GM12878 (cell line): Measurements from ENCODE around the gene ELF2. TPM values are rescaled to one million over a fixed set of nuclear protein-coding genes. Genes with fewer than 3 reads are reported as not detected.
A peak's percentile ranks its signal among the peaks of the same experiment; 100 is the strongest.

Experiments used
- CBFB ChIP-seq: IDR thresholded peaks from 2 replicates; pipeline ENCODE4 v1.6.1; 2016; ENCODE audit warnings: antibody characterized with exemption, low read depth
- CHD2 ChIP-seq: IDR thresholded peaks from 2 replicates; pipeline ENCODE4 v1.6.1; 2011; ENCODE audit warnings: low read depth, low read length, improper control_type of control experiment, borderline replicate concordance
- DPF2 ChIP-seq: fragments of 450-650 bp; IDR thresholded peaks from 2 replicates; pipeline ENCODE4 v1.6.1; 2017; ENCODE audit warnings: mild to moderate bottlenecking
- ESRRA ChIP-seq: IDR thresholded peaks from 2 replicates; pipeline ENCODE4 v1.6.1; 2012; ENCODE audit warnings: mild to moderate bottlenecking, low read length, improper control_type of control experiment
- FOXK2 ChIP-seq: fragments of 450-650 bp; IDR thresholded peaks from 2 replicates; pipeline ENCODE4 v1.6.1; 2017; ENCODE audit warnings: mild to moderate bottlenecking, moderate library complexity
- KLF5 ChIP-seq: fragments of 450-650 bp; IDR thresholded peaks from 2 replicates; pipeline ENCODE4 v1.6.1; 2014; ENCODE audit warnings: mild to moderate bottlenecking; ENCODE audit not compliant: partially characterized antibody
- NBN ChIP-seq: fragments of 450-650 bp; IDR thresholded peaks from 2 replicates; pipeline ENCODE4 v1.6.1; 2016
- NR2F1 ChIP-seq: fragments of 450-650 bp; conservative IDR thresholded peaks from 2 replicates; pipeline ENCODE4 v1.6.1; 2017; ENCODE audit warnings: mild to moderate bottlenecking
- PML ChIP-seq: IDR thresholded peaks from 2 replicates; pipeline ENCODE4 v1.6.1; 2012; ENCODE audit warnings: low read length, inconsistent platforms
- RB1 ChIP-seq: fragments of 450-650 bp; formaldehyde crosslinking; IDR thresholded peaks from 2 replicates; pipeline ENCODE4 v1.6.1; 2017; ENCODE audit warnings: mild to moderate bottlenecking, borderline replicate concordance
- RCOR1 ChIP-seq: conservative IDR thresholded peaks from 2 replicates; pipeline ENCODE4 v1.6.1; 2012; ENCODE audit warnings: low read depth, low read length, improper control_type of control experiment
- SREBF2 ChIP-seq: IDR thresholded peaks from 2 replicates; pipeline ENCODE4 v1.6.1; 2012; ENCODE audit warnings: mild to moderate bottlenecking, low read length
- SUZ12 ChIP-seq: fragments of 200-600 bp; sonication (generic); IDR thresholded peaks from one replicate; pipeline ENCODE4 v1.6.1; 2018; ENCODE audit warnings: antibody characterized with exemption, mild to moderate bottlenecking; ENCODE audit not compliant: unreplicated experiment
- TAF1 ChIP-seq: IDR thresholded peaks from 2 replicates; pipeline ENCODE4 v1.6.1; 2011; ENCODE audit warnings: mild to moderate bottlenecking, low read depth, low read length, borderline replicate concordance
- ZBED1 ChIP-seq: IDR thresholded peaks from 2 replicates; pipeline ENCODE4 v1.6.1; 2016; ENCODE audit warnings: borderline replicate concordance
- polyA plus RNA-seq, 11 experiments: library from polyadenylated mRNA; depleted of rRNA in 4 of 11; unstranded in 6 of 11; stranded (reverse) in 5 of 11; fragments of >200 nt; fragmentation: Nextera tagmentation in 4 of 11; fragmentation: Illumina TruSeq in 1 of 11; extraction: Ambion mirVana in 4 of 11; extraction: Trizol in 1 of 11; gene quantifications; 1 replicate in 1 of 11; 2 replicates in 10 of 11; pipeline versions ENCODE4 v1.2.1 to v1.2.3, GENCODE V29; 2011 to 2016; ENCODE audit warnings: inconsistent platforms in 2 of 11, missing spikeins in 2 of 11, low read depth in 1 of 11
- total RNA-seq, 4 experiments: library from RNA; depleted of rRNA in 3 of 4; stranded (reverse); fragments of >200 nt in 3 of 4; fragmentation: Illumina TruSeq in 1 of 4; extraction: Trizol in 1 of 4; gene quantifications; 2 replicates each; pipeline versions ENCODE4 v1.2.1 to v1.2.3, GENCODE V29; 2013 to 2021
- TF ChIP-seq, protein P1 (sequence below): IDR thresholded peaks from 2 replicates; pipeline ENCODE4 v1.6.1; 2011; ENCODE audit warnings: low read depth, low read length, improper control_type of control experiment, borderline replicate concordance
- TF ChIP-seq, protein P2 (sequence below): fragments of 450-650 bp; IDR thresholded peaks from 2 replicates; pipeline ENCODE4 v1.6.1; 2014; ENCODE audit warnings: mild to moderate bottlenecking
- TF ChIP-seq, protein P3 (sequence below): fragments of 450-650 bp; conservative IDR thresholded peaks from 2 replicates; pipeline ENCODE4 v1.6.1; 2017; ENCODE audit warnings: mild to moderate bottlenecking, moderate library complexity
- TF ChIP-seq, protein P4 (sequence below): fragments of 450-650 bp; formaldehyde crosslinking; IDR thresholded peaks from 2 replicates; pipeline ENCODE4 v1.4.0; 2022; ENCODE audit warnings: mild to moderate bottlenecking, moderate library complexity
- TF ChIP-seq, protein P5 (sequence below): fragments of 450-650 bp; IDR thresholded peaks from 2 replicates; pipeline ENCODE4 v1.6.1; 2017; ENCODE audit warnings: antibody characterized with exemption, mild to moderate bottlenecking, moderate library complexity

The ELF2 gene
- total and polyA plus RNA-seq, 10 of the 15 experiments (the other 5 are each of a cell fraction or from before 2014, with no cell fraction given) = 10.5 to 30.1 (median 20.5) TPM

DNA sequence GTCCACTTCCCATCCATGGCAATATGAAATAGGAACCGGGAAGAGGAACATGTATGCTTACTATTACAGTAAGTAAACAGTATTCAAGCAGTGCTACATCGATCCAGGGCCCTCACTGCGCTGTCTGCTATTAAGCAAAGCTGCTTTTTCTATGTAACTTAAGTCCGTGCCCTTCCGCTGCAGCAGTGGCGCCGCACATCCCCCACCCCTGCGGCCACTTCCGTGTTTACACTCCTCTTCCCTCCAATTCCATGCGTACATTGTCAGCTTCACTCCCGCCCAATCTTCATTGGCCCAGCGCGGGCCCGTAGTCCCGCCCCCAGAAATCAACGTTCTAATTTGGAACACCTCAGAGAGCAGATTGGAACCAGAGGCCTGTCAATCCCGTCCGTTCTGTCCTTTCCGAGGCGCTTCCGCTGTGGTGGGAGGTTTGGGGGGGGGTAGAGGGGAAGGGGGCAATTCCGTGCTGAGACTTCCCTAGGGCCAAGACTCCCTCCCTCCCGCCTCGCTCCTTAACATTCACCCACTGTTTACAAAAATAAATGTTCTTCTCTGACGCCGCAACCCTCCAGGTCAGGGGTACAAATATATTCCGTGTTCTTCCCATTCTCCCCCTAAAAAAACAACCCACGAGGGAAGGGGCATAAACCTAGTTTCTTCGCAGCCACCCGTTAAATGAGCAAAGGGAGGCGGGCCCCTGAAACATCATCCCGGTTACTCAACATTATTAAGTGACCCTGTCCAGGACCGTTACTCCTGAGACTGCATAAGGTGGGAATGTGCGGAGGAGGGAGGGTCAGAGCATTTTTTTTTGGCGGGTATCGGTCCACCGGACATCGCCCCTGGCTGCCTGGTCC lies 94.0 kb downstream of the ELF2 start (continued):
- peak; percentile 68; the same call in 1 of the 2 replicates for TF ChIP-seq DPF2
- peak; percentile 87; the same call in 1 of the 2 replicates for TF ChIP-seq ZBED1
- TF ChIP-seq, protein P1, sequence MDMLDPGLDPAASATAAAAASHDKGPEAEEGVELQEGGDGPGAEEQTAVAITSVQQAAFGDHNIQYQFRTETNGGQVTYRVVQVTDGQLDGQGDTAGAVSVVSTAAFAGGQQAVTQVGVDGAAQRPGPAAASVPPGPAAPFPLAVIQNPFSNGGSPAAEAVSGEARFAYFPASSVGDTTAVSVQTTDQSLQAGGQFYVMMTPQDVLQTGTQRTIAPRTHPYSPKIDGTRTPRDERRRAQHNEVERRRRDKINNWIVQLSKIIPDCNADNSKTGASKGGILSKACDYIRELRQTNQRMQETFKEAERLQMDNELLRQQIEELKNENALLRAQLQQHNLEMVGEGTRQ = no peak
- peak; percentile 32 for TF ChIP-seq KLF5
- TF ChIP-seq, protein P2, sequence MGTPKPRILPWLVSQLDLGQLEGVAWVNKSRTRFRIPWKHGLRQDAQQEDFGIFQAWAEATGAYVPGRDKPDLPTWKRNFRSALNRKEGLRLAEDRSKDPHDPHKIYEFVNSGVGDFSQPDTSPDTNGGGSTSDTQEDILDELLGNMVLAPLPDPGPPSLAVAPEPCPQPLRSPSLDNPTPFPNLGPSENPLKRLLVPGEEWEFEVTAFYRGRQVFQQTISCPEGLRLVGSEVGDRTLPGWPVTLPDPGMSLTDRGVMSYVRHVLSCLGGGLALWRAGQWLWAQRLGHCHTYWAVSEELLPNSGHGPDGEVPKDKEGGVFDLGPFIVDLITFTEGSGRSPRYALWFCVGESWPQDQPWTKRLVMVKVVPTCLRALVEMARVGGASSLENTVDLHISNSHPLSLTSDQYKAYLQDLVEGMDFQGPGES = peak; percentile 82
- TF ChIP-seq, protein P3, sequence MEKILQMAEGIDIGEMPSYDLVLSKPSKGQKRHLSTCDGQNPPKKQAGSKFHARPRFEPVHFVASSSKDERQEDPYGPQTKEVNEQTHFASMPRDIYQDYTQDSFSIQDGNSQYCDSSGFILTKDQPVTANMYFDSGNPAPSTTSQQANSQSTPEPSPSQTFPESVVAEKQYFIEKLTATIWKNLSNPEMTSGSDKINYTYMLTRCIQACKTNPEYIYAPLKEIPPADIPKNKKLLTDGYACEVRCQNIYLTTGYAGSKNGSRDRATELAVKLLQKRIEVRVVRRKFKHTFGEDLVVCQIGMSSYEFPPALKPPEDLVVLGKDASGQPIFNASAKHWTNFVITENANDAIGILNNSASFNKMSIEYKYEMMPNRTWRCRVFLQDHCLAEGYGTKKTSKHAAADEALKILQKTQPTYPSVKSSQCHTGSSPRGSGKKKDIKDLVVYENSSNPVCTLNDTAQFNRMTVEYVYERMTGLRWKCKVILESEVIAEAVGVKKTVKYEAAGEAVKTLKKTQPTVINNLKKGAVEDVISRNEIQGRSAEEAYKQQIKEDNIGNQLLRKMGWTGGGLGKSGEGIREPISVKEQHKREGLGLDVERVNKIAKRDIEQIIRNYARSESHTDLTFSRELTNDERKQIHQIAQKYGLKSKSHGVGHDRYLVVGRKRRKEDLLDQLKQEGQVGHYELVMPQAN = peak; percentile 89
- TF ChIP-seq TAF1 = peak; percentile 63; the same call in 1 of the 2 replicates
- peak; percentile 80; the same call in 1 of the 2 replicates for TF ChIP-seq PML
- peak; percentile 96 for TF ChIP-seq CHD2
- peak; percentile 88; the same call in 1 of the 2 replicates for TF ChIP-seq RB1
- TF ChIP-seq NR2F1 = no peak; the same call in 1 of the 2 replicates
- TF ChIP-seq ESRRA = no peak
- TF ChIP-seq, protein P4, sequence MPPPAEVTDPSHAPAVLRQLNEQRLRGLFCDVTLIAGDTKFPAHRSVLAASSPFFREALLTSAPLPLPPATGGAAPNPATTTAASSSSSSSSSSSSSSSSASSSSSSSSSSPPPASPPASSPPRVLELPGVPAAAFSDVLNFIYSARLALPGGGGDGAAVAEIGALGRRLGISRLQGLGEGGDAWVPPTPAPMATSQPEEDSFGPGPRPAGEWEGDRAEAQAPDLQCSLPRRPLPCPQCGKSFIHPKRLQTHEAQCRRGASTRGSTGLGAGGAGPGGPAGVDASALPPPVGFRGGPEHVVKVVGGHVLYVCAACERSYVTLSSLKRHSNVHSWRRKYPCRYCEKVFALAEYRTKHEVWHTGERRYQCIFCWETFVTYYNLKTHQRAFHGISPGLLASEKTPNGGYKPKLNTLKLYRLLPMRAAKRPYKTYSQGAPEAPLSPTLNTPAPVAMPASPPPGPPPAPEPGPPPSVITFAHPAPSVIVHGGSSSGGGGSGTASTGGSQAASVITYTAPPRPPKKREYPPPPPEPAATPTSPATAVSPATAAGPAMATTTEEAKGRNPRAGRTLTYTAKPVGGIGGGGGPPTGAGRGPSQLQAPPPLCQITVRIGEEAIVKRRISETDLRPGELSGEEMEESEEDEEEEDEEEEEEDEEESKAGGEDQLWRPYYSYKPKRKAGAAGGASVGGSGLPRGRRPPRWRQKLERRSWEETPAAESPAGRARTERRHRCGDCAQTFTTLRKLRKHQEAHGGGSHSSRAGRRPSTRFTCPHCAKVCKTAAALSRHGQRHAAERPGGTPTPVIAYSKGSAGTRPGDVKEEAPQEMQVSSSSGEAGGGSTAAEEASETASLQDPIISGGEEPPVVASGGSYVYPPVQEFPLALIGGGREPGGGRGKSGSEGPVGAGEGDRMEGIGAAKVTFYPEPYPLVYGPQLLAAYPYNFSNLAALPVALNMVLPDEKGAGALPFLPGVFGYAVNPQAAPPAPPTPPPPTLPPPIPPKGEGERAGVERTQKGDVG = no peak
- peak; percentile 77 for TF ChIP-seq NBN
- TF ChIP-seq SREBF2 = no peak
- TF ChIP-seq RCOR1 = peak; percentile 86; the same call in 1 of the 2 replicates
- TF ChIP-seq FOXK2 = peak; percentile 94
- no peak for TF ChIP-seq SUZ12
- TF ChIP-seq, protein P5, sequence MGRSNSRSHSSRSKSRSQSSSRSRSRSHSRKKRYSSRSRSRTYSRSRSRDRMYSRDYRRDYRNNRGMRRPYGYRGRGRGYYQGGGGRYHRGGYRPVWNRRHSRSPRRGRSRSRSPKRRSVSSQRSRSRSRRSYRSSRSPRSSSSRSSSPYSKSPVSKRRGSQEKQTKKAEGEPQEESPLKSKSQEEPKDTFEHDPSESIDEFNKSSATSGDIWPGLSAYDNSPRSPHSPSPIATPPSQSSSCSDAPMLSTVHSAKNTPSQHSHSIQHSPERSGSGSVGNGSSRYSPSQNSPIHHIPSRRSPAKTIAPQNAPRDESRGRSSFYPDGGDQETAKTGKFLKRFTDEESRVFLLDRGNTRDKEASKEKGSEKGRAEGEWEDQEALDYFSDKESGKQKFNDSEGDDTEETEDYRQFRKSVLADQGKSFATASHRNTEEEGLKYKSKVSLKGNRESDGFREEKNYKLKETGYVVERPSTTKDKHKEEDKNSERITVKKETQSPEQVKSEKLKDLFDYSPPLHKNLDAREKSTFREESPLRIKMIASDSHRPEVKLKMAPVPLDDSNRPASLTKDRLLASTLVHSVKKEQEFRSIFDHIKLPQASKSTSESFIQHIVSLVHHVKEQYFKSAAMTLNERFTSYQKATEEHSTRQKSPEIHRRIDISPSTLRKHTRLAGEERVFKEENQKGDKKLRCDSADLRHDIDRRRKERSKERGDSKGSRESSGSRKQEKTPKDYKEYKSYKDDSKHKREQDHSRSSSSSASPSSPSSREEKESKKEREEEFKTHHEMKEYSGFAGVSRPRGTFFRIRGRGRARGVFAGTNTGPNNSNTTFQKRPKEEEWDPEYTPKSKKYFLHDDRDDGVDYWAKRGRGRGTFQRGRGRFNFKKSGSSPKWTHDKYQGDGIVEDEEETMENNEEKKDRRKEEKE = no peak
- peak; percentile 66; the same call in 1 of the 2 replicates for TF ChIP-seq CBFB
